Activated T-cell treated with anti-CD3 and anti-CD28 coated beads, Interleukin-2, amount 50 U/mL, for 72 hours (primary cell): ENCODE measurements around the gene PRDM16. TPM values are rescaled to one million over a fixed set of nuclear protein-coding genes. Genes with fewer than 3 reads are reported as not detected.

Experiments used
- ATAC-seq, 2 donors: fragments of 150-1000 bp; cut with Tn5 transposase; replicated peaks in 1 of 2; 2 replicates each; pipeline ENCODE4 v1.10.0; 2021; ENCODE audit warnings: moderate library complexity in 2 of 2, mild to moderate bottlenecking in 1 of 2
- DNase-seq, 2 donors: peaks; one replicate each; pipeline ENCODE4 v3.0.0; 2021 to 2022; ENCODE audit warnings: mixed read lengths in 1 of 2
- H3K27ac Mint-ChIP-seq: one replicate; pipeline ENCODE4 v1.8.0; 2022; ENCODE audit warnings: mild to moderate bottlenecking, moderate library complexity, mixed read lengths
- H3K27me3 Mint-ChIP-seq: one replicate; pipeline ENCODE4 v1.8.0; 2022; ENCODE audit warnings: low read depth, mixed read lengths
- H3K36me3 Mint-ChIP-seq, 2 donors: one replicate each; pipeline ENCODE4 v1.8.0; 2022; ENCODE audit warnings: mixed read lengths in 2 of 2, mild to moderate bottlenecking in 1 of 2; ENCODE audit not compliant: insufficient read depth in 2 of 2
- H3K4me1 Mint-ChIP-seq: one replicate; pipeline ENCODE4 v1.8.0; 2022; ENCODE audit warnings: low read depth, mixed read lengths
- H3K4me3 Mint-ChIP-seq, 2 donors: one replicate each; pipeline ENCODE4 v1.8.0; 2022; ENCODE audit warnings: mild to moderate bottlenecking in 2 of 2, mixed read lengths in 2 of 2, moderate library complexity in 2 of 2
- H3K9me3 Mint-ChIP-seq, 2 donors: one replicate each; pipeline ENCODE4 v1.8.0; 2022; ENCODE audit warnings: mixed read lengths in 2 of 2
- total RNA-seq, 2 donors: library from RNA; stranded (reverse); gene quantifications; one replicate each; pipeline ENCODE4 v1.2.3, GENCODE V29; 2022

Gene PRDM16
- total RNA-seq, 2 donors from 2014 or later, result 0.77 to 1.7 TPM

DNA sequence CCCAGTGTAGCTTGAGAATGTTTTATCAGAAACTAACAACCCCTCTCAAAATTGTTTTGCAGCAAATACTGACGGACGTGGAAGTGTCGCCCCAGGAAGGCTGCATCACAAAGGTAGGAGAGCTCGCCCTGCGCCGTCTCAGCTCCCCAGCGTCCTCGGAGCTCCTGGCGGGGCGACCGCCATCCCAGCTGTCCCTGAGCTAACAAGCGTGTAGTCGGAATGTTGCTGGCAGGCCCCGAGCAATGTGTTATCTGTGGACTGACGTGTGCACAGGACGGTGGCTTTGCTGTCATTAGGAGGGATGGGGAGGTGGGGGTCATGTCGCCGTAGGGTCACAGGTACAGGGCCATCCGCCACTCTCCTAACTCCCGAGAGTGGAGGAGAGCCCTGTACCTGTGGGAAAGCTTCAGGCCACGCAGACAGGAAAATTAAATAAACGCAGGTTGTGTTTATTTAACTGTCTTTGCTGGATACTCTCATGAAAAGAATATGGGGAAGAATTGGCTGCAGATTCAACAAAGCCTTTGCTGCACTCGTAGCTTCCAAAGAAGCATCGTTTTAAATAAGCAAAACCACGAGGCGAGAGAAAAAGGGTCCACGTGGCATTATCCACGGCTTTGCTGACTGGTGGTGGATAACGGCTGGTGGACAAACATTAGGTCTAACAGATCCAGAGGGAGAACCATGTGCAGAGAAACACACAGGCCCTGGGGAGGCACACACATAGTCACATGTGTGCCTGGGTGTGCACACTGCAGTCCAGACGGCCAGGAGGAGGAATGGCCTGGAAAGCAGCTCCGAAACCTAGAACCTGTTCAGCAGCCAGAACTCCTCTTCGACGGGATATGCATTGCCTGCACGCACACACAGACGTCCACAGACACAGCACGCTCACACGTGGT, 175.3 kb downstream of the PRDM16 start:
- Mint-ChIP-seq H3K4me1 (no peaks in the 10 kb centered on the region), H3K27me3 (peaks cover 5% of the 10 kb centered on the region), H3K36me3 (no peaks in the 10 kb centered on the region), H3K9me3 (no peaks in the 10 kb centered on the region), H3K4me3 (no peak overlapping the region), H3K27ac (no peak overlapping the region)
- ATAC-seq (no peak), DNase-seq (no peak)

GRCh38 chr1:3244927-3245315, 175.9 kb downstream of the PRDM16 start:
- Mint-ChIP-seq H3K27ac (no peak overlapping the region), H3K36me3 (no peaks in the 10 kb centered on the region), H3K4me3 (no peak overlapping the region), H3K4me1 (no peaks in the 10 kb centered on the region), H3K27me3 (peaks cover 5% of the 10 kb centered on the region), H3K9me3 (no peaks in the 10 kb centered on the region)
- DNase-seq (no peak), ATAC-seq (no peak)

DNA sequence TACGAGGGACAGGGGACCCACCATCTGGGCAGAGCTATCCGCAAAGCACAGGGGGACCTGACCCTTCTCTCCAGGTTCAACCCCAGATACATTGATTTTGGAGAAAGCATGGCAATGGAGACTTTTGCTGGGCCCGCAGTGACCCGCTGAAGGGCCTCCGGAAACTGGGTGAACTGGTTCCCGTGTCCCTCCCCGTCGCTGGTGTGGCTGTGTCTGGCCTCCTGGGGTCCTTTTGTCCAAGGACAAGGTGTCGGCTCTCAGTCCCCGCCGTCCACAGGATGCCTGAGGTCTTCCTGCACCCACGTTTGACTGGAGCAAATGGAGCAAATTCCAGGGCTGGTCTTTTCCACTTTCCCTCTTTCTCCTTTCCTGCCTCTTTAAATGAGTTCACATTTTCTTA, 176.3 kb downstream of the PRDM16 start:
- Mint-ChIP-seq H3K36me3 (no peaks in the 10 kb centered on the region), H3K27ac (no peak overlapping the region), H3K27me3 (peaks cover 5% of the 10 kb centered on the region), H3K9me3 (no peaks in the 10 kb centered on the region), H3K4me3 (no peak overlapping the region), H3K4me1 (no peaks in the 10 kb centered on the region)
- no peak for DNase-seq
- ATAC-seq, result no peak

- no peaks in the 10 kb centered on the region for H3K36me3 Mint-ChIP-seq
Observed at GRCh38 chr1:3245768-3246167, 176.8 kb downstream of the PRDM16 start.

GRCh38 chr1:3246251-3246650, 177.2 kb downstream of the PRDM16 start:
- H3K9me3 Mint-ChIP-seq, result no peaks in the 10 kb centered on the region
- ATAC-seq, result no peak
- no peaks in the 10 kb centered on the region for H3K36me3 Mint-ChIP-seq
- DNase-seq, result no peak
- no peak overlapping the region for H3K4me3 Mint-ChIP-seq
- no peaks in the 10 kb centered on the region for H3K4me1 Mint-ChIP-seq
- no peak overlapping the region for H3K27ac Mint-ChIP-seq
- H3K27me3 Mint-ChIP-seq, result peaks cover 5% of the 10 kb centered on the region

More at GRCh38 chr1:3245768-3246167, 176.8 kb downstream of the PRDM16 start:
- no peaks in the 10 kb centered on the region for H3K4me1 Mint-ChIP-seq
- no peak for ATAC-seq
- no peak overlapping the region for H3K4me3 Mint-ChIP-seq
- no peaks in the 10 kb centered on the region for H3K9me3 Mint-ChIP-seq
- no peak for DNase-seq
- H3K27ac Mint-ChIP-seq, result no peak overlapping the region
- H3K27me3 Mint-ChIP-seq, result peaks cover 5% of the 10 kb centered on the region

- Mint-ChIP-seq H3K27me3 (peaks cover 5% of the 10 kb centered on the region), H3K36me3 (no peaks in the 10 kb centered on the region), H3K4me1 (no peaks in the 10 kb centered on the region), H3K4me3 (no peak overlapping the region), H3K9me3 (no peaks in the 10 kb centered on the region), H3K27ac (no peak overlapping the region)
- ATAC-seq (no peak), DNase-seq (no peak)
Observed at GRCh38 chr1:3247521-3248121, 178.6 kb downstream of the PRDM16 start.

DNA sequence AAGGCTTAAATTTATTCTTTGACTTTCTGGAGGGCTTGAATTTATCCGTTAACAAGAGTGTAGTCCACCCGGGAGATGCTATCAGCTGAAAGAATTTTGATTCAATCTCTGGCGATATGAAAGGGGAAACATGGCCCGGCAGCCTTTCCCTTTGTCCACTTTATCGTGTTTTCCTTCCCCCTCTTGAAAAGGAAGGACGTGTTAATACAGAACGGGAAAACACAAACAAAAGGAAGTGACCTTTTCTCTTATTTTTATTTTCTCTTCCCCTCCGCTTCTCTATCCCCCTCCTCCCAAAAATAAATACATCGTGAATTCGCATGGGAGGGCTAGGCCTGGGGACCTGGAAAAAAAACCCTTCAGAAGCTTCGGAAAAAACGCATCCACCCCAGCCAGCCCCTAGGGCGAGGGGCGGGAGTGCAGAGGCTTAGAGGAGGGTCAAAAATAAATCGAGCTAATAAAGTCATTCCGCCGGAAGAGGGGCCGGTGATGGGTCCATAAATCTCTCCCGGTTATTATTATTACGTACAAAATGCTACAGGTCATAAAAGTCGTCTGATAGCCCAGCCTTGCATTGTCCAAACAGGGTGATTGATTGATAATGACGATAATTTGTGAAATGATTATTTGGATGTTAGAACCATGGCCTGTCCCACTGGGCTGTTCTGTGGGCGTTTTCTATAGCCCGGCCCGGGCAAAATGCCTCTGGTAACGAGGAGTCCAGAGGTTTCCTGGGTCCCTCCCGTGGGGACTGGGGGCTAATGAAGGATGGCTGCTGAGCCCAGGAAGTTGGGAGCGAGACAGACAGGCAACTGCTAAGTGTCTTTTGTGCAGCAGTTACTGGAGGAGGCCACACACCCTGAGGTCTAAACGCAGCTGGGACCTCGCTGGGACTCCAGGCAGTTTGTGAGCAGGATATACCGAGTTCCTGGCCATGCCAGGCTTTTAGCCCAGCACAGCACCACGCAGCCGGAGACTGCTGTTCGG, 179.4 kb downstream of the PRDM16 start:
- H3K4me3 Mint-ChIP-seq, result no peak overlapping the region
- DNase-seq (no peak), ATAC-seq (no peak)
- no peaks in the 10 kb centered on the region for H3K36me3 Mint-ChIP-seq
- no peak overlapping the region for H3K27ac Mint-ChIP-seq
- peaks cover 5% of the 10 kb centered on the region for H3K27me3 Mint-ChIP-seq
- no peaks in the 10 kb centered on the region for H3K4me1 Mint-ChIP-seq
- no peaks in the 10 kb centered on the region for H3K9me3 Mint-ChIP-seq

GRCh38 chr1:3249231-3249630, 180.2 kb downstream of the PRDM16 start:
- Mint-ChIP-seq H3K4me1 (no peaks in the 10 kb centered on the region), H3K9me3 (no peaks in the 10 kb centered on the region), H3K4me3 (no peak overlapping the region), H3K36me3 (no peaks in the 10 kb centered on the region), H3K27me3 (peaks cover 5% of the 10 kb centered on the region), H3K27ac (no peak overlapping the region)
- DNase-seq, result no peak
- no peak for ATAC-seq

- Mint-ChIP-seq H3K36me3 (no peaks in the 10 kb centered on the region), H3K27me3 (peaks cover 5% of the 10 kb centered on the region), H3K4me1 (no peaks in the 10 kb centered on the region), H3K9me3 (no peaks in the 10 kb centered on the region), H3K4me3 (no peak overlapping the region), H3K27ac (no peak overlapping the region)
- DNase-seq, result no peak
- ATAC-seq, result no peak
Observed at GRCh38 chr1:3249631-3250501, 180.9 kb downstream of the PRDM16 start.

DNA sequence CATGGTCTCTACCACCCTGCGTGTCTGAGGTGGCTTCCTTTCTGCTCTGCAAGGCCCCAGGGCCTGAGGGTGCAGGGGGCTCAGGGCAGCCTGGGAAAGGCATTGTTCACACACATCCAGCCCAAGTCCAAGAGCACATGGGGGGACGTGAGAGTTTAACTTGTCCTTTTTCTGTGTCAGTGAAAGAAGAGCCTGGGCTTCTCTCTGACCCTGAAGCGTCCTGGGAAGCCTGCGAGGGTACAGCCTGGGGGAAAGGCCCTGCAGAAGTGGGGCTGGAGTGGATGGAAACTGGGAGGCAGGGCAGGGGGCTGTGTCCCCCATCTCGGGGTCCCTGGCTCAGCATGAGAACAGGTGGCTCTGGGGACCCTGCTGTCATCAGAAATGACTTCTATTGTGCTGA, 181.6 kb downstream of the PRDM16 start:
- Mint-ChIP-seq H3K27ac (no peak overlapping the region), H3K9me3 (no peaks in the 10 kb centered on the region), H3K27me3 (peaks cover 5% of the 10 kb centered on the region), H3K36me3 (no peaks in the 10 kb centered on the region), H3K4me3 (no peak overlapping the region), H3K4me1 (no peaks in the 10 kb centered on the region)
- DNase-seq, result no peak
- ATAC-seq, result no peak

DNA sequence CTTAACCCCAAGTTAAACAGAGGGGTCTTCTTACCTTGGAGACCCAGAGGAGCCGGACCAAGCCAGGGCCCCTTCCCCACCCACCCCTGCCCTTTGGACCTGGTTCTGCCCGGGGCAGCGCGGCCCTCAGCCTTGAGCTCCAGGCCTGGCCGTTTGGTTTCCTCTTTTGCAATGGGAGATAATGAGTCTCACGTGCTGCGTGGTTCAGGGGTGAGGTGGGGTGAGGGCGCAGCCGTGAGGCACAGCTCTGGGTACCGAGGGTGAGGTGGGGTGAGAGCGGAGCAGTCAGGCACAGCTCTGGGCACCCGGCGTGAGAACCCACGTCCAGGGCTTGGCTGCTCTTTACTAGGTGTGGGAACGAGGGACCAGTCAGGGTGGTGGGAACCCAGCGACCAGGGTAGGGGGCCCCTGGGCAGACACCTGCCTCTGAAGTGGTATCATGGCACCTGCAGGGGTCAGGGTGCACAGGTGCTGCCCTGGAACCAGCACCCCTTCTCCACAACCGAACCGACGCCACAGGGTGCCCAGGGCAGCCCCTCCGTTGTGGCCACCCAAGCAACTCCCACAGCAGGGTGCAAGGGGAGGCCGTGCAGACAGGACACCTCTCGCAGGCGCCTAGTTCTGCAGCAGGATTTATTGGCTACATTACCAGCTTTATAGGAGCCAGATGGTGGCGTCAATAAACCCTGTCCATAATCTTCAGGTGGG, 182.2 kb downstream of the PRDM16 start:
- H3K4me3 Mint-ChIP-seq, result no peak overlapping the region
- H3K27ac Mint-ChIP-seq, result no peak overlapping the region
- peaks cover 5% of the 10 kb centered on the region for H3K27me3 Mint-ChIP-seq
- H3K9me3 Mint-ChIP-seq, result no peaks in the 10 kb centered on the region
- DNase-seq, result no peak
- no peak for ATAC-seq
- H3K4me1 Mint-ChIP-seq, result no peaks in the 10 kb centered on the region
- no peaks in the 10 kb centered on the region for H3K36me3 Mint-ChIP-seq
